Prostate gland (tissue), 2 donors: ENCODE data around the gene MSMO1.

Source experiments
- POLR2A ChIP-seq: fragments of 450-650 bp; IDR thresholded peaks from one replicate; pipeline ENCODE4 v1.6.1; 2016; ENCODE audit warnings: antibody characterized with exemption, mild to moderate bottlenecking
- TF ChIP-seq, protein P1 (sequence below), 4 experiments: fragments of 200-600 bp in 2 of 4; fragments of 450-650 bp in 2 of 4; sonication (generic) in 2 of 4; IDR thresholded peaks; 1 replicate in 3 of 4; 2 replicates in 1 of 4; pipeline ENCODE4 v1.5.1; 2016 to 2019; ENCODE audit warnings: antibody characterized with exemption in 4 of 4, mild to moderate bottlenecking in 2 of 4, moderate library complexity in 2 of 4

DNA sequence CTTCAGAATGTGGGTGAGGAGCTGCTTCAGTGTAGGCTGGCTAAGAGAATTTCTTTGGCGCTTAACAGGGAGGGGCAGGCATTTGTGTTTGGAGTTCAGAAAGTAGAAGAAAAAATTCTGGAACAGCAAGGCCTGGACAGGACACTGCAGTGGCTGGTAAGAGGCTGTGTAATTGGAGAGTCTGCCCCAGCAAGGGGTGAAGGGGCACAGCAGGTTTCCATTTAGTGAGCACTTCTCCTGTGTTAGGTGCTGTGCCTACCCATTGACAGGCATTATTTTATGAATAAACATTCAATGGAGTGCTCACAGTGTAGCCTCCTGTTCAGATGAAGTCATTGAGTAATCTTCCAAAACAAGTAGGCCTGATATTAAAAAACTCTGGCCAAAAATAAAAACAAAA lies 40.6 kb downstream of the MSMO1 start:
- TF ChIP-seq, protein P1, sequence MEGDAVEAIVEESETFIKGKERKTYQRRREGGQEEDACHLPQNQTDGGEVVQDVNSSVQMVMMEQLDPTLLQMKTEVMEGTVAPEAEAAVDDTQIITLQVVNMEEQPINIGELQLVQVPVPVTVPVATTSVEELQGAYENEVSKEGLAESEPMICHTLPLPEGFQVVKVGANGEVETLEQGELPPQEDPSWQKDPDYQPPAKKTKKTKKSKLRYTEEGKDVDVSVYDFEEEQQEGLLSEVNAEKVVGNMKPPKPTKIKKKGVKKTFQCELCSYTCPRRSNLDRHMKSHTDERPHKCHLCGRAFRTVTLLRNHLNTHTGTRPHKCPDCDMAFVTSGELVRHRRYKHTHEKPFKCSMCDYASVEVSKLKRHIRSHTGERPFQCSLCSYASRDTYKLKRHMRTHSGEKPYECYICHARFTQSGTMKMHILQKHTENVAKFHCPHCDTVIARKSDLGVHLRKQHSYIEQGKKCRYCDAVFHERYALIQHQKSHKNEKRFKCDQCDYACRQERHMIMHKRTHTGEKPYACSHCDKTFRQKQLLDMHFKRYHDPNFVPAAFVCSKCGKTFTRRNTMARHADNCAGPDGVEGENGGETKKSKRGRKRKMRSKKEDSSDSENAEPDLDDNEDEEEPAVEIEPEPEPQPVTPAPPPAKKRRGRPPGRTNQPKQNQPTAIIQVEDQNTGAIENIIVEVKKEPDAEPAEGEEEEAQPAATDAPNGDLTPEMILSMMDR (IDR thresholded peaks at IDR 0.05), result no peak
- no peak for TF ChIP-seq POLR2A
